MM.1S (cell line): Measurements from ENCODE around the gene WASF1.

Experiments
- DNase-seq: peaks from one replicate; pipeline ENCODE4 v3.0.0-alpha.2; 2015
- H2AFZ ChIP-seq: fragments of 300-600 bp; sonication (generic); 2 replicates; pipeline ENCODE4 v1.6.0; 2016; ENCODE audit warnings: antibody characterized with exemption, low read length
- H3F3A ChIP-seq: fragments of 300-600 bp; sonication (generic); 2 replicates; pipeline ENCODE4 v1.6.1; 2016; ENCODE audit warnings: mild to moderate bottlenecking, antibody characterized with exemption, low read length, moderate library complexity, mixed read lengths; ENCODE audit not compliant: insufficient read depth
- H3K27ac ChIP-seq: fragments of 300-600 bp; sonication (generic); 2 replicates; pipeline ENCODE4 v1.5.1; 2016; ENCODE audit warnings: mild to moderate bottlenecking, low read length
- H3K27me3 ChIP-seq: fragments of 300-600 bp; sonication (generic); replicated peaks from 2 replicates; pipeline ENCODE4 v1.6.0; 2016; ENCODE audit warnings: low read length; ENCODE audit not compliant: insufficient read depth
- H3K36me3 ChIP-seq: fragments of 300-600 bp; sonication (generic); replicated peaks from 2 replicates; pipeline ENCODE4 v1.6.1; 2016; ENCODE audit warnings: mild to moderate bottlenecking, low read length, mixed read lengths; ENCODE audit not compliant: insufficient read depth
- H3K4me1 ChIP-seq: fragments of 300-600 bp; sonication (generic); 2 replicates; pipeline ENCODE4 v1.6.1; 2016; ENCODE audit warnings: low read length, mixed read lengths
- H3K4me2 ChIP-seq: fragments of 300-600 bp; sonication (generic); 2 replicates; pipeline ENCODE4 v1.6.0; 2016; ENCODE audit warnings: low read depth, low read length
- H3K4me3 ChIP-seq: fragments of 300-600 bp; sonication (generic); 2 replicates; pipeline ENCODE4 v1.5.1; 2016; ENCODE audit warnings: low read length, mixed read lengths
- H3K79me2 ChIP-seq: fragments of 300-600 bp; sonication (generic); 2 replicates; pipeline ENCODE4 v1.6.1; 2016; ENCODE audit warnings: mixed run types, low read length, mixed read lengths
- H3K9ac ChIP-seq: fragments of 300-600 bp; sonication (generic); 2 replicates; pipeline ENCODE4 v1.6.1; 2016; ENCODE audit warnings: low read length, mixed read lengths
- H3K9me2 ChIP-seq: fragments of 300-600 bp; sonication (generic); replicated peaks from 2 replicates; pipeline ENCODE4 v1.6.1; 2016; ENCODE audit warnings: mild to moderate bottlenecking, low read length, mixed read lengths; ENCODE audit not compliant: insufficient read depth
- H3K9me3 ChIP-seq: fragments of 300-600 bp; sonication (generic); replicated peaks from 2 replicates; pipeline ENCODE4 v1.6.1; 2016; ENCODE audit warnings: mild to moderate bottlenecking, low read length, mixed read lengths; ENCODE audit not compliant: insufficient read depth
- H4K20me1 ChIP-seq: fragments of 300-600 bp; sonication (generic); 2 replicates; pipeline ENCODE4 v1.6.1; 2016; ENCODE audit warnings: mild to moderate bottlenecking, low read length, moderate library complexity, mixed read lengths; ENCODE audit not compliant: insufficient read depth
- CTCF ChIP-seq: fragments of 300-600 bp; sonication (generic); IDR thresholded peaks from 2 replicates; pipeline ENCODE4 v1.5.1; 2016; ENCODE audit warnings: antibody characterized with exemption, low read length, mixed read lengths
- EZH2 ChIP-seq: fragments of 300-600 bp; sonication (generic); optimal IDR thresholded peaks from 2 replicates; pipeline ENCODE3; 2017; ENCODE audit warnings: low read depth, mild to moderate bottlenecking, antibody characterized with exemption, low read length, mixed read lengths
- EZH2phosphoT487 ChIP-seq: fragments of 300-600 bp; sonication (generic); IDR thresholded peaks from 2 replicates; pipeline ENCODE4 v1.6.1; 2018; ENCODE audit warnings: antibody characterized with exemption, low read length

WASF1 gene

GRCh38 chr6:110196874-110197273, 17.4 kb upstream of the WASF1 start:
- Histone ChIP-seq H3K79me2 (peaks cover 56% of the 10 kb centered on the region), H3F3A (no peaks in the 10 kb centered on the region), H2AFZ (no peak overlapping the region), H3K36me3 (no peaks in the 10 kb centered on the region), H3K4me2 (no peak overlapping the region), H3K9me2 (no peaks in the 10 kb centered on the region), H3K27me3 (no peaks in the 10 kb centered on the region), H3K4me1 (no peaks in the 10 kb centered on the region), H4K20me1 (peaks cover 3% of the 10 kb centered on the region; the same call in 1 of the 2 replicates), H3K9me3 (no peaks in the 10 kb centered on the region), H3K4me3 (no peak overlapping the region), H3K9ac (no peak overlapping the region), H3K27ac (no peak overlapping the region)
- TF ChIP-seq EZH2phosphoT487 (no peak), CTCF (no peak), EZH2 (no peak)
- no peak for DNase-seq

- H3K9me2 ChIP-seq, result no peaks in the 10 kb centered on the region
- TF ChIP-seq CTCF (no peak), EZH2 (no peak), EZH2phosphoT487 (no peak)
- no peak for DNase-seq
- no peaks in the 10 kb centered on the region for H3K36me3 ChIP-seq
- no peak overlapping the region for H3K9ac ChIP-seq
- no peaks in the 10 kb centered on the region for H3K27me3 ChIP-seq
- H3F3A ChIP-seq, result no peaks in the 10 kb centered on the region
- no peak overlapping the region for H2AFZ ChIP-seq
- H3K4me1 ChIP-seq, result no peaks in the 10 kb centered on the region
- H3K9me3 ChIP-seq, result no peaks in the 10 kb centered on the region
- no peak overlapping the region for H3K4me2 ChIP-seq
- H3K27ac ChIP-seq, result no peak overlapping the region
- H3K79me2 ChIP-seq, result peaks cover 59% of the 10 kb centered on the region
- no peak overlapping the region for H3K4me3 ChIP-seq
- peaks cover 8% of the 10 kb centered on the region; the same call in 1 of the 2 replicates for H4K20me1 ChIP-seq
Measured at GRCh38 chr6:110195639-110196038, 16.2 kb upstream of the WASF1 start.

GRCh38 chr6:110191477-110191876, 12.0 kb upstream of the WASF1 start:
- H3K27ac ChIP-seq, result no peak overlapping the region
- DNase-seq, result no peak
- no peak overlapping the region for H2AFZ ChIP-seq
- H3K27me3 ChIP-seq, result no peaks in the 10 kb centered on the region
- TF ChIP-seq EZH2, result no peak
- TF ChIP-seq EZH2phosphoT487, result no peak
- no peak for TF ChIP-seq CTCF
- peaks cover 76% of the 10 kb centered on the region for H3K79me2 ChIP-seq
- H3K9ac ChIP-seq, result no peak overlapping the region
- no peaks in the 10 kb centered on the region for H3K9me2 ChIP-seq
- H3K4me2 ChIP-seq, result no peak overlapping the region
- H4K20me1 ChIP-seq, result peaks cover 13% of the 10 kb centered on the region; the same call in 1 of the 2 replicates
- no peaks in the 10 kb centered on the region for H3K36me3 ChIP-seq
- H3F3A ChIP-seq, result no peaks in the 10 kb centered on the region
- no peaks in the 10 kb centered on the region for H3K4me1 ChIP-seq
- H3K4me3 ChIP-seq, result no peak overlapping the region
- no peaks in the 10 kb centered on the region for H3K9me3 ChIP-seq
